Sigmoid colon (tissue), 4 donors: Measurements from ENCODE around the gene ERAS.

Experiments used
- POLR2A ChIP-seq, 2 donors: fragments of 450-650 bp; IDR thresholded peaks; one replicate each; pipeline ENCODE4 v1.6.1; 2016; ENCODE audit warnings: antibody characterized with exemption in 2 of 2, mild to moderate bottlenecking in 2 of 2, moderate library complexity in 2 of 2
- POLR2AphosphoS5 ChIP-seq, 4 donors: sonication (generic); formaldehyde crosslinking; IDR thresholded peaks; one replicate each; pipeline ENCODE4 v1.6.1; 2017; ENCODE audit warnings: antibody characterized with exemption in 4 of 4

DNA sequence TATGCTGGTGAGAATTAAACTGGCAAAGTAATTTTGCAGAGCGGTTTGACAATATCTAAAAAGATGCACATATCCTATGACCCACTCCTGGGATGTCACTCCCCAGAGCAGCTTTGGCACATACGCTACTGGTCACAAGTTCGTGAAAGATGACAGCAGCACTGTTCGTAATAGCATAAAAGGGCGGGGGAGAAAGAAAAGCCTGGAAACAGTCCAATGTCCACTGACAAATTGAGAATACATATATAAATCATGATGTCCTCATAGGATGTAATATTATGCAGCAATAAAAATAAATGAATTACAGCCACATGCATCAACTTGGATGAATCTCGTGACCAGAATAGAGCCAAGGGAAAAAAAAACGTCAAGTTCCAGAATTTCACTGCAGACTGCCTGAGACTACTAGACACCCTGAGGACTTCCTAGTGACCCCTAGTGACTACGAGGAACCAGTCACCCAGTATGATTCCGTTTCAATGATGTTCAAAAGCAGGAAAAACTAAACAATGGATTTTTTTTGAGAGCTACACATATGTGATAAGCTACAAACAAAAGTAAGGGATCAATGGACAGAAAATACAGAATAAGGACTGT lies 7.3 kb downstream of the ERAS start:
- TF ChIP-seq POLR2AphosphoS5 (IDR thresholded peaks at IDR 0.05) (no peak), POLR2A (IDR thresholded peaks at IDR 0.05) (no peak)
